H1 (cell line): ENCODE results near the gene ME3.

ENCODE experiments used
- CBX5 ChIP-seq: fragments of 300-800, 300-1000 bp; sonication (generic); IDR thresholded peaks from 2 replicates; pipeline ENCODE4 v1.7.1; 2016; ENCODE audit warnings: antibody characterized with exemption, low read length, low read depth
- CTCF ChIP-seq, 3 experiments: IDR thresholded peaks; 1 replicate in 2 of 3; 2 replicates in 1 of 3; pipeline versions ENCODE4 v1.5.1 to v1.6.1; 2011; ENCODE audit warnings: low read length in 3 of 3, mild to moderate bottlenecking in 3 of 3, inconsistent platforms in 2 of 3, low read depth in 1 of 3, moderate library complexity in 1 of 3; ENCODE audit not compliant: insufficient read depth in 1 of 3; ENCODE audit errors: control extremely low read depth in 1 of 3
- EP300 ChIP-seq, 2 experiments: IDR thresholded peaks; 1 replicate in 1 of 2; 2 replicates in 1 of 2; pipeline ENCODE4 v1.6.1; 2011 to 2012; ENCODE audit warnings: low read depth in 2 of 2, low read length in 2 of 2, mild to moderate bottlenecking in 2 of 2, borderline replicate concordance in 1 of 2, inconsistent platforms in 1 of 2, moderate library complexity in 1 of 2
- GABPA ChIP-seq: IDR thresholded peaks from 2 replicates; pipeline ENCODE4 v1.6.1; 2011; ENCODE audit warnings: mild to moderate bottlenecking, low read length, moderate library complexity, borderline replicate concordance; ENCODE audit not compliant: insufficient read depth
- MAX ChIP-seq: IDR thresholded peaks from 2 replicates; pipeline ENCODE4 v1.6.1; 2012; ENCODE audit warnings: inconsistent platforms
- POLR2A ChIP-seq, 2 experiments: IDR thresholded peaks; 1 replicate in 1 of 2; 2 replicates in 1 of 2; pipeline ENCODE4 v1.6.1; 2011; ENCODE audit warnings: low read depth in 2 of 2, low read length in 2 of 2, mild to moderate bottlenecking in 2 of 2; ENCODE audit errors: control extremely low read depth in 1 of 2
- POLR2AphosphoS5 ChIP-seq: IDR thresholded peaks from 2 replicates; pipeline ENCODE4 v1.6.1; 2011; ENCODE audit warnings: low read depth, low read length
- TAF1 ChIP-seq: IDR thresholded peaks from 2 replicates; pipeline ENCODE4 v1.6.1; 2011; ENCODE audit warnings: mild to moderate bottlenecking, low read depth, low read length

GRCh38 chr11:86575927-86576326, 96.5 kb downstream of the ME3 start:
- no peak for TF ChIP-seq POLR2A (IDR thresholded peaks at IDR 0.05; ENCODE audit: control extremely low read depth in 1 of 2, low read depth in 2 of 2, low read length in 2 of 2)
- no peak for TF ChIP-seq GABPA
- no peak for TF ChIP-seq POLR2AphosphoS5
- TF ChIP-seq CBX5: no peak
- TF ChIP-seq EP300 (IDR thresholded peaks at IDR 0.05; ENCODE audit: borderline replicate concordance in 1 of 2, low read depth in 2 of 2, low read length in 2 of 2): no peak
- TF ChIP-seq CTCF (IDR thresholded peaks at IDR 0.05; ENCODE audit: control extremely low read depth in 1 of 3, insufficient read depth in 1 of 3, low read depth in 1 of 3, low read length in 3 of 3): no peak
- no peak for TF ChIP-seq TAF1
- TF ChIP-seq MAX: no peak
